ENCODE data around the gene NUCB2. TPM values are rescaled to one million over a fixed set of nuclear protein-coding genes. Genes with fewer than 3 reads are reported as not detected.

NUCB2 gene
- polyA plus RNA-seq, 1 of the 3 experiments (the other 2 are of a cell fraction) = 25.0 TPM

- H3K4me1 ChIP-seq (ENCODE audit: control insufficient read depth in 1 of 2, insufficient read depth in 2 of 2, low read depth in 1 of 2, low read length in 1 of 2) = 0 out of 4 replicates have a peak, but pooled peaks cover 0 to 4% of the 10 kb centered on the region in 2 experiments
- H3K9ac ChIP-seq = no peak overlapping the region
- no peak overlapping the region for H2AFZ ChIP-seq (ENCODE audit: low read depth)
- DNase-seq = no peak
- H3K36me3 ChIP-seq (replicated peaks in 1 of 2; ENCODE audit: control insufficient read depth in 1 of 2, insufficient read depth in 2 of 2, low read length in 1 of 2) = no peaks in the 10 kb centered on the region
- ChIA-PET POLR2A (no interaction called here), CTCF (interaction anchor here (1.5 to 18.5 kb wide), 3 partner anchors 12 to 134 kb away, joined by 3 to 1101 read pairs (median 4); no protein-coding TSS in a partner anchor)
- no peaks in the 10 kb centered on the region for H3K9me3 ChIP-seq
- no peaks in the 10 kb centered on the region for H3K27me3 ChIP-seq (ENCODE audit: insufficient read depth)
- H3K4me3 ChIP-seq (ENCODE audit: low read depth in 2 of 2, low read length in 1 of 2) = no peak overlapping the region
- H3K27ac ChIP-seq (ENCODE audit: low read depth in 2 of 2, low read length in 1 of 2) = no peak overlapping the region
- H3K79me2 ChIP-seq (ENCODE audit: insufficient read depth) = no peaks in the 10 kb centered on the region
- H3K4me2 ChIP-seq = no peak overlapping the region
- H3F3A ChIP-seq (replicated peaks; ENCODE audit: insufficient read depth) = no peaks in the 10 kb centered on the region
- TF ChIP-seq RXRA (IDR thresholded peaks at IDR 0.05; ENCODE audit: borderline replicate concordance, low read depth) = no peak
- TF ChIP-seq JUND (IDR thresholded peaks at IDR 0.05) = no peak
- TF ChIP-seq CHD2 (IDR thresholded peaks at IDR 0.05; ENCODE audit: low read length, partially characterized antibody) = no peak
- no peaks in the 10 kb centered on the region for H4K20me1 ChIP-seq (ENCODE audit: insufficient read depth)
- WGBS (ENCODE audit: low lambda C conversion rate) = 85% methylated on average over 2 of the region's 2 CpGs
- no peaks in the 10 kb centered on the region for H3K9me2 ChIP-seq
Observed at GRCh38 chr11:17378655-17379054, 102.1 kb downstream of the NUCB2 start.

- 73% methylated on average over 4 of the region's 7 CpGs for WGBS (ENCODE audit: low lambda C conversion rate)
- Histone ChIP-seq H3K79me2 (ENCODE audit: insufficient read depth) (no peaks in the 10 kb centered on the region), H3F3A (replicated peaks; ENCODE audit: insufficient read depth) (no peaks in the 10 kb centered on the region), H2AFZ (ENCODE audit: low read depth) (no peak overlapping the region), H4K20me1 (ENCODE audit: insufficient read depth) (no peaks in the 10 kb centered on the region), H3K27ac (ENCODE audit: low read depth in 2 of 2, low read length in 1 of 2) (no peak overlapping the region), H3K4me1 (ENCODE audit: control insufficient read depth in 1 of 2, insufficient read depth in 2 of 2, low read depth in 1 of 2, low read length in 1 of 2) (peaks cover 0 to 4% of the 10 kb centered on the region in 2 experiments; a peak in 1 of 4 replicates), H3K9me2 (no peaks in the 10 kb centered on the region), H3K9ac (no peak overlapping the region), H3K27me3 (ENCODE audit: insufficient read depth) (no peaks in the 10 kb centered on the region), H3K36me3 (replicated peaks in 1 of 2; ENCODE audit: control insufficient read depth in 1 of 2, insufficient read depth in 2 of 2, low read length in 1 of 2) (no peaks in the 10 kb centered on the region), H3K4me2 (no peak overlapping the region), H3K4me3 (ENCODE audit: low read depth in 2 of 2, low read length in 1 of 2) (no peak overlapping the region), H3K9me3 (no peaks in the 10 kb centered on the region)
- TF ChIP-seq USF1 (IDR thresholded peaks at IDR 0.05; ENCODE audit: borderline replicate concordance, low read depth) = no peak
- no peak for TF ChIP-seq MXI1 (IDR thresholded peaks at IDR 0.05; ENCODE audit: low read depth, low read length)
- TF ChIP-seq RAD21 (IDR thresholded peaks at IDR 0.05; ENCODE audit: low read length) = no peak
- no peak for TF ChIP-seq TEAD4 (IDR thresholded peaks at IDR 0.05; ENCODE audit: borderline replicate concordance, insufficient read depth)
- no peak for TF ChIP-seq TCF12 (IDR thresholded peaks at IDR 0.05)
- TF ChIP-seq FOXJ3 (CRISPR knock-in tag; IDR thresholded peaks at IDR 0.05) = no peak
- no peak for TF ChIP-seq IRF3 (IDR thresholded peaks at IDR 0.05; ENCODE audit: low read depth, low read length)
- no peak for TF ChIP-seq EP300 (IDR thresholded peaks at IDR 0.05; ENCODE audit: borderline replicate concordance in 1 of 2, low read depth in 1 of 2, low read length in 1 of 2)
- TF ChIP-seq EZH2phosphoT487 (IDR thresholded peaks at IDR 0.05; ENCODE audit: borderline replicate concordance, low read depth) = no peak
- no peak for TF ChIP-seq MAX (IDR thresholded peaks at IDR 0.05; ENCODE audit: low read depth)
- DNase-seq = no peak
- ChIA-PET CTCF (interaction anchor here (0.7 to 18.5 kb wide), 6 partner anchors 13 to 351 kb away, joined by 3 to 1101 read pairs (median 4); no protein-coding TSS in a partner anchor), POLR2A (no interaction called here)
Observed at GRCh38 chr11:17379383-17380180, 103.0 kb downstream of the NUCB2 start.

Data from SK-N-SH (cell line).